T-helper 22 cell (primary cell): Measurements from ENCODE around the gene TMEM221.

Experiments
- DNase-seq: peaks from one replicate; pipeline ENCODE4 v3.0.0-alpha.2; 2020; ENCODE audit warnings: low read depth

Gene TMEM221

GRCh38 chr19:17441241-17442021 is 7.0 kb downstream of the TMEM221 start:
- no peak for DNase-seq

- DNase-seq: no peak
Observed at GRCh38 chr19:17436874-17437267, 11.6 kb downstream of the TMEM221 start.

- DNase-seq: no peak
Observed at GRCh38 chr19:17436094-17436873, 12.2 kb downstream of the TMEM221 start.

GRCh38 chr19:17435218-17435617 is 13.2 kb downstream of the TMEM221 start:
- DNase-seq: no peak

GRCh38 chr19:17431417-17431816 is 17.1 kb downstream of the TMEM221 start:
- DNase-seq: no peak

- no peak for DNase-seq
Observed at GRCh38 chr19:17429641-17430113, 18.8 kb downstream of the TMEM221 start.

- DNase-seq: no peak
Observed at GRCh38 chr19:17424743-17425365, 23.6 kb downstream of the TMEM221 start.

GRCh38 chr19:17423429-17424208 is 24.8 kb downstream of the TMEM221 start:
- no peak for DNase-seq

GRCh38 chr19:17421942-17422341 is 26.5 kb downstream of the TMEM221 start:
- no peak for DNase-seq

GRCh38 chr19:17420475-17420924 is 28.0 kb downstream of the TMEM221 start:
- DNase-seq: no peak

GRCh38 chr19:17419621-17420474 is 28.6 kb downstream of the TMEM221 start, which contains the start of gene MVB12A:
MVB12A (plus strand) TSS chr19:17420047; CDS start chr19:17420136, 89 bp downstream.
- peak; percentile 93 for DNase-seq

- no peak for DNase-seq
Observed at GRCh38 chr19:17419154-17419620, 29.3 kb downstream of the TMEM221 start.

- DNase-seq: no peak
Observed at GRCh38 chr19:17418710-17419109, 29.8 kb downstream of the TMEM221 start.

GRCh38 chr19:17415121-17415520 is 33.3 kb downstream of the TMEM221 start:
- DNase-seq: no peak

- no peak for DNase-seq
Observed at GRCh38 chr19:17414097-17414496, 34.4 kb downstream of the TMEM221 start.

- DNase-seq: no peak
Observed at GRCh38 chr19:17411801-17412200, 36.7 kb downstream of the TMEM221 start.

- no peak for DNase-seq
Observed at GRCh38 chr19:17409990-17410389, 38.5 kb downstream of the TMEM221 start.

- no peak for DNase-seq
Observed at GRCh38 chr19:17406887-17407196, 41.6 kb downstream of the TMEM221 start.

GRCh38 chr19:17406046-17406886 is 42.2 kb downstream of the TMEM221 start:
- DNase-seq: no peak
